Glomerular visceral epithelial cell (primary cell): ENCODE data around the gene SLC2A13.

Source experiments
- DNase-seq: peaks from one replicate; pipeline ENCODE4 v3.0.0-alpha.2; 2016; ENCODE audit errors: extremely low spot score

SLC2A13 gene

DNA sequence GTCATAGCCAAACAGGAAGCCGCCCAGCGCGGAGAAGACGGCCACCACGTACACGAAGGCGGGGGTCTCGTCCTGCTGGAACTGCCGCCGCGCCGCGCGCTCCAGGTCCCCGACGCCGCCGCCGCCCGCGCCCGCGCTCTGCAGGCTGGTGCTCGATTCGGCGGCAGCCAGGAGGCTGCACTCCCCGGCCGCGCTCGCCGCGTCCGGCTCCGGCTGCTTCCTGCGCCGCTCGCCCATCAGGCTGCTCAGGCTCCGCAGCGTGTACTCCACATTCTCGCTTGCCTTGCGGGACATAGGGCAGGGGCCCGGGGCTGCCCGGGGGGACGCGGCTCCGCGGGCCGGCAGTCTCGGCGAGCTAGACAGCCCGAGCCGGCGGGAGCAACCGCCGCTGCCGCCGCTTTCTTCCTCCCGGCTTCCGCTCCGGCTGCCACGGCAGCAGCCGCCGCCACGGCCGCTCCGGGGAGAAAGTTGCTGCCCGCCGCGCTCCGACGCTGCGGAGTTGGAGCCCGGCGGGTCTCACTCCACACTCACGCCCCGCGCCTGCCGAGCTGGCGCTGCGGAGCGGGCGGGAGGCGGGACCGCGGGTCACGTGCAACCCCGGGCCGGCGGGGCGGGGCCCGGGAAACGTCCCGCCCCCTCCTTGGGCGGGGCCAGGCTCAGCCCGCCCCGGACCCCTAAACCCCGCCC, at the start of gene SLC2A13:
TSS of gene SLC2A13 (minus strand) at position 567 of the 687 bp plus-strand sequence. CDS start at position 294, 273 bp downstream.
- DNase-seq, result peak; percentile 72

GRCh38 chr12:40154381-40154780, 48.5 kb upstream of the SLC2A13 start:
- no peak for DNase-seq

- no peak for DNase-seq
Measured at GRCh38 chr12:40153432-40153831, 47.6 kb upstream of the SLC2A13 start.

DNA sequence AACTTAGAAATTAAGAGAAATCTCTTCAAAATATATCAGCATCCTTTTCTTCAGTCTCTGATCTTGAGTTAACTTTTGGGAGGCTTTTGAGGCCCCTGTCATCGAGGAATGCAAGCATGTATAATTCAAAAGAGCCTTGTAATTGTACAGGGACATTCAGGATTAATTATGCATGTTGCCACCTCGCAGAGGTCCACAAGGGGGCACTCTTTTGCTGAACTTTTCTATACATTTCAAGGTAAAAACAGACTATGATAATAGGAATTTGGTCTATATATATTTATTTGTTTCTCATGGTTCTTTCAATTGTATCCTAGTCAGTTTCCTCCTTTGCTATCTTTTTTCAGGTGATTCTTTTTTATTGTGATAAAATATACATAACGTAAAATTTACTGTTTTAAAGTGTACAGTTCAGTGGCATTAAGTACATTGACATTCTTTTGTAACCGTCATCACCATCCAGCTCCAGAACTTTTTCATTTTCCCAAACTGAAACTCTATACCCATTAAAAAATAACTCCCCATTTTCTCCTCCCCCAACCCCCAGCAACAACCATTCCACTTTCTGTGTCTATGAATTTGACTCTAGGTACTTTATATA, 47.0 kb upstream of the SLC2A13 start:
- DNase-seq, result peak; percentile 51

GRCh38 chr12:40149673-40150260, 43.9 kb upstream of the SLC2A13 start:
- DNase-seq, result no peak

GRCh38 chr12:40146800-40147797, 41.2 kb upstream of the SLC2A13 start:
- DNase-seq, result no peak

DNA sequence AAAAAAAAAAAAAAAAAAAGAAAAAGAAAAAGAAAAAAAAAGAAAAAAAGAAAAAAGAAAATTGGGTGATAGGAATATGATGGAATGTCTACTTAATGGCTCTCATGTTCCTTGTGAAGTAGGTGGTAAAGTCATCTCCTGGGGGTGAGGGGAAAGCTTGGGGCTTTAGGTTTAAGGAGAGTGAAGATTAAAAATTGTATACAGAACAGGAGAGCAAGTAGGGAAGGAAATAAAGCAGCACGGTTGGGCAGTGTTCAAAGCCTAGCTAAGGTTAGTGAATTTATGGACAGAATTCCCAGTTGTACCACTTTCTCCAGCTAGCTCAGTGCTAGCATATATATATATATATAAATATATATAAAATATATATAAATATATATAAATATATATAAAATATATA, 40.0 kb upstream of the SLC2A13 start:
- DNase-seq, result no peak

DNA sequence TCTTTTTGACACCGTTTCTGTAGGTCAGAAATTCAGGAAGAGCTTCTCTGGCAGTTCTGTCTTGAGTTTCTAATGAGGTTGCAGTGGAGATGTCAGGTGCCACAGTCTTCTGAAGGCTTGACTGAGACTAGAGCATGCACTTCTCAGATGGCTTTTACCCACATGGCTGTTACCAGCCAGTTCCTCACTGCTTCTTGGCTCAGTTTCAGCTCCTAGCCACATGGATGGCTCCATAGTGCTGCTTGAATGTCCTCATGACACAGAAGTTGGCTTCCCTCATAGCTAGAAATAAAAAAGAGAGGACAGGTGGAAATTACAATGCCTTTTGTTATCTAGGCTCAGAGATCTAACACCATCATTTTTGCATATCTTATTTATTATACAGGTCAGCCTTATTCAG, 38.1 kb upstream of the SLC2A13 start:
- no peak for DNase-seq

- DNase-seq, result peak; percentile 13
Measured at GRCh38 chr12:40142001-40142744, 36.3 kb upstream of the SLC2A13 start.

DNA sequence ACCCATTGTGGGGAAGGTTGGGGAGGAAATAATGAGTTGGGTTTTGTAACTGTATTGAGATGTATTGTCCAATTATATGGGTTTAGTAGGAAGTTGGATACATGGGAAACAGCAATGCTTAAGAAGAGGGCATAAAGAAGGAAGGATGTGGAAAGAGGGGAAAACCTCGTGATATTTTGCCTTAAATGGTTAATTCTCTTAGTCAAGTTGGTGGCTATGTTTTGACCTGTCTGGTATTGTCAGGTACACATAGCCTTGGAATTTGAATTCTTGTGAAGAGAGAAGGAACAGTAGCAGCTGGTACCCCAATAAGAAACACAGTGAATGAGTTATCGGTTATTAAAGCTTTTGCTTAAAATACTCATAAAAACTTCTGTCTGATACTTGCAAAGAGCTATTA, 32.6 kb upstream of the SLC2A13 start:
- DNase-seq, result no peak

GRCh38 chr12:40137252-40137651, 31.4 kb upstream of the SLC2A13 start:
- DNase-seq, result no peak

GRCh38 chr12:40127408-40127807, 21.5 kb upstream of the SLC2A13 start:
- no peak for DNase-seq

GRCh38 chr12:40123496-40123895, 17.6 kb upstream of the SLC2A13 start:
- no peak for DNase-seq

- DNase-seq, result no peak
Measured at GRCh38 chr12:40122842-40123241, 17.0 kb upstream of the SLC2A13 start.

- DNase-seq, result no peak
Measured at GRCh38 chr12:40117818-40118217, 11.9 kb upstream of the SLC2A13 start.

DNA sequence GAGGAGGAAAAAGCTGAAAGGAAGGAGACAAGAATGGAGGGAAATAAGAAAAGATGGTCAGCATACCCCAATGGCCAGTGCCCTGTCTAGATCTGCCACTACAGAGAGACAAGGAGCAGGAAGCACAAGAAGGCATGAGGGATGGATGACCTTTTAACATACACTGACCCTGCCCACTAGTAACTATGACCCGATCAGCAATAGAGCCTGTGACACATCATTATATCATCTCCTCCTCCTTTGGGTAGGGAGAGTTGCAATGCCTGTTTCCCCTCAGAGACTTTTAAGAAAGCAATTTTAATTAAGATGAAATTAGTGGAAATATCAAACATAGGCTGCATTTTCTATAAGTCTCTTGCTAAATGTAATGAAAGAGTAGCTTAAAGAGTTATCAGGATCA, 4.7 kb upstream of the SLC2A13 start:
- no peak for DNase-seq

DNA sequence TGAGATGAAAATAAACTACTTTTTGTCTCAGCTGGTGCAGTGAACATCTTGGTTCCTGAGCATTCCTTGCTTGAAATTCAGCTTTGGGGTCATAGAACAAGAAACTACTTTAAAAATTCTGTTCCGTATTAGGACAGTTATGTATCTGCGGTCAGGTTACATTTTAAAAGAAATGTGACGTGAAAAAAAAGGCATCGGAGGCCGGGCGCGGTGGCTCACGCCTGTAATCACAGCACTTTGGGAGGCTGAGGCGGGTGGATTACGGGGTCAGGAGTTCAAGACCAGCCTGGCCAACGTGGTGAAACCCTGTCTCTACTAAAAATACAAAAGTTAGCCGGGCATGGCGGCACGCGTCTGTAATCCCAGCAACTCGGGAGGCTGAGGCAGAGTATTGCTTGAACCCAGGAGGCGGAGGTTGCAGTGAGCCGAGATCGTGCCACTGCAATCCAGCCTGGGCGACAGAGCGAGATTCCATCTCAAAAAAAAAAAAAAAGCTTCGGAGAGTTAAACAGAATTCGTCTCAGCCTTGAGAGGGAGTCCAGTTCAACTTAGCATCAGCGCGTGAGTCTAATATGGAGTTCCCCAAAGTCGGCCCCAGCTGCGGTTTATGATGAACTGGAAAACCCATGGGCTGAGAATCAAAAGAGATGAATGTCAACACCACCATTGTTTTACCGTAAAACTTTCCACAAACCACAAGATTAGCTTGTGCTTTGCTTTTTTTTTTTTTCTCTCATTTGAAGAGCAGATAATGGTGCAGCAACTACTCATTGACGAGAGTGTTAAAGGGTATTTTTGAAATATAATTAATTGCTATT, 2.1 kb upstream of the SLC2A13 start:
- no peak for DNase-seq

DNA sequence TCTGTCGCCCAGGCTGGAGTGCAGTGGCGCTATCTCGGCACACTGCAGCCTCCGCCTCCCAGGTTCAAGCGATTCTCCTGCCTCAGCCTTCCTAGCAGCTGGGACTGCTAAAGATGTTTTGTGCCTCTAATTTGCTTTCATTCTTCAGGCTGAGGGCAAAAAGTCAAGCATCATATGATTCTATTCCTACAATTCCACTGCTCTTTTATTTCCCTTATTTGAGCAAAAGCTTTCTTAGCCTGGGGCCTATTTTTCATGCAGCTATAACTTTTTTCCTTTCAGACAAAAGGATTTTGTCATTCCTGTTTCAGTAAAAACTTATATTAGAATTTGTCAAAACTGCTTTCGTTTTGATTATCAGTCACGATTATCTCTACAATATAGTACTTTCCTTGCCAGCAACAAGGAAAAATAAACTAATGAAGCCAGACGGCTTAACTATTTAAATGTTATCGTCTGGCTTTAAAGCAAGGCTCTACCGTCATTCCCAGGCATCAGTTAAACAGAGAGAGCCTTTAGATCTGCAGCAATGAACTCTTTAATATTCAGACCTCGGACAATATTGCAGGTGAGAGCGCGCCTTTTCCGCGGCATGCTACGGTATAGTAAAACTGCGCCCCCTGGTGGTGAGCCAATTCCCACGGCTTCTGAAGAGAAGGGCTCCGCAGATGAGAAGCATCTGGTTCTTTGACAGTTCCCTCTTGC, 1.4 kb upstream of the SLC2A13 start:
- DNase-seq, result peak; percentile 75

DNA sequence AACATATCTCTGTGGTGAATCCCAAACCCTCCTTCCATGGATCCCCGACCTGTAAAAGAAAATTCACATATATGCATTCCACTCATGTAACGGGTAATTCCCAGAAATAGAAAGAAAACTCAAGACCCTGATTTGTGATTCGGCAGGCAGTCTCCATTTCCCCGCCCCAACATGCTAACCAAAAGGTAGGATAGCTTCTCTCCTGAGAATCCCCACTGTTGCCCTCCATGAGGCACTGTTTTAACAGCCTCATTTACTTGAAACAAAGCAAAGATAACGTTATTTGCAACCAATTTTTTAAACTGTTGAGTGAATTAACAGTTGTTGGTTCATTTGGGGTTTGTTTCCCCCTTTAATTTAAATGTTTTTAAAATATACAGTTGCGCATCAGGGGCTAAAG, 774 bp upstream of the SLC2A13 start:
- DNase-seq, result no peak

DNA sequence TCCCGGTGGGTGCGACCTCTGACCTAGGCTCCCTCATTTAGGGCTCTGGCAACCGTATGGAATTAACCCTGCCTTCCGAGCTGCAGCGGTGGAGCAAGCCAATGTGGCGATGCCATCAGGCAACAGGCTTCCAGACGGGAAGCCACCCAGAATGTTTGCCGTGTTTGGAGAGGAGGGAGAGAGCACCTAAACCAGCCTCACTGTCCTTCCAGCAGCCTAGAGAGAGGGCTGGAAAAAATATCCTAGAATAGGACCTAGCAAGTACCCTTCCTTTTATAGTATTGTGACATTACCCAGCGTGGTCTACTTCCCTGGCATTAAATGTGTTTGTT, 287 bp upstream of the SLC2A13 start:
- no peak for DNase-seq
